Measurements from ENCODE around the gene STX19.

- TF ChIP-seq CTCF (conservative IDR thresholded peaks at IDR 0.05; ENCODE audit: low read length) (no peak), EZH2phosphoT487 (IDR thresholded peaks at IDR 0.05; ENCODE audit: borderline replicate concordance, low read depth, low read length) (no peak)
Measured at GRCh38 chr3:94046533-94046932, 18.1 kb upstream of the STX19 start.

Data from OCI-LY7 (cell line).